ENCODE measurements around the gene TAAR1.

GRCh38 chr6:132671295-132671694 is 12.3 kb upstream of the TAAR1 start:
- TF ChIP-seq EZH2 (IDR thresholded peaks at IDR 0.05; ENCODE audit: borderline replicate concordance, low read length) (no peak), CTCF (IDR thresholded peaks at IDR 0.05; ENCODE audit: low read length) (no peak)

Measured in OCI-LY1 (cell line).